ENCODE data around the gene SLC25A34.

GRCh38 chr1:15706751-15707150, 29.3 kb upstream of the SLC25A34 start:
- TF ChIP-seq POLR2A (IDR thresholded peaks at IDR 0.05; ENCODE audit: low read depth, low read length) (no peak), TAF1 (IDR thresholded peaks at IDR 0.05; ENCODE audit: low read depth, low read length) (no peak)
